H1 (cell line): ENCODE data around the gene UTP25. TPM values are rescaled to one million over a fixed set of nuclear protein-coding genes. Genes with fewer than 3 reads are reported as not detected.

Experiments
- CTCF ChIA-PET: fragments of 300-600 bp; sonication (Branson Sonifier 250); formaldehyde crosslinking; loops from one replicate; lab custom pipeline; 2021; ENCODE audit not compliant: partially characterized antibody; lab: Charles Lee
- POLR2A ChIA-PET: fragments of 300-600 bp; sonication (Branson Sonifier 250); formaldehyde crosslinking; loops from one replicate; lab custom pipeline; 2021; ENCODE audit warnings: inconsistent platforms; ENCODE audit not compliant: partially characterized antibody; lab: Charles Lee
- DNase-seq, 2 experiments: peaks; one replicate each; pipeline versions ENCODE4 v3.0.0 to v3.0.0-alpha.2; 2010 to 2022; ENCODE audit warnings: low spot score in 2 of 2, low read depth in 1 of 2, mixed read lengths in 1 of 2
- FAIRE-seq: peaks from 2 replicates; lab custom pipeline; 2011; peaks lifted over from hg19 to GRCh38; lab: Jason Lieb, UNC
- H2AFZ ChIP-seq: 2 replicates; pipeline ENCODE4 v1.8.1; 2012; ENCODE audit warnings: low read length, inconsistent platforms
- H2AK5ac ChIP-seq: 2 replicates; pipeline ENCODE4 v1.6.1; 2013; ENCODE audit warnings: low read depth, low read length
- H2BK120ac ChIP-seq: replicated peaks from 2 replicates; pipeline ENCODE3; 2013; ENCODE audit warnings: low read depth, low read length, inconsistent platforms
- H2BK12ac ChIP-seq: 2 replicates; pipeline ENCODE4 v1.6.1; 2013; ENCODE audit warnings: low read depth, low read length
- H2BK15ac ChIP-seq: 2 replicates; pipeline ENCODE4 v1.6.1; 2013; ENCODE audit warnings: low read length
- H2BK20ac ChIP-seq: 2 replicates; pipeline ENCODE4 v1.6.1; 2013; ENCODE audit warnings: low read length
- H2BK5ac ChIP-seq: 2 replicates; pipeline ENCODE4 v1.6.1; 2013; ENCODE audit warnings: low read depth, low read length
- H3K14ac ChIP-seq: 2 replicates; pipeline ENCODE4 v1.6.1; 2013; ENCODE audit warnings: inconsistent platforms; ENCODE audit not compliant: insufficient read length
- H3K18ac ChIP-seq: 2 replicates; pipeline ENCODE4 v1.6.1; 2013; ENCODE audit warnings: low read length; ENCODE audit errors: extremely low read depth
- H3K23ac ChIP-seq: 2 replicates; pipeline ENCODE4 v1.6.1; 2013; ENCODE audit warnings: inconsistent platforms; ENCODE audit not compliant: insufficient read length
- H3K23me2 ChIP-seq: 2 replicates; pipeline ENCODE4 v1.6.1; 2013; ENCODE audit warnings: low read depth, low read length
- H3K27ac ChIP-seq: 2 replicates; pipeline ENCODE4 v1.6.1; 2011; ENCODE audit warnings: low read depth, low read length, inconsistent platforms
- H3K27me3 ChIP-seq, 4 experiments: replicated peaks in 1 of 4; 1 replicate in 1 of 4; 2 replicates in 3 of 4; pipeline versions ENCODE4 v1.6.1 to v1.8.1; 2011 to 2013; ENCODE audit warnings: low read length in 3 of 4, mild to moderate bottlenecking in 3 of 4, inconsistent platforms in 2 of 4, mixed read lengths in 2 of 4, moderate library complexity in 1 of 4; ENCODE audit not compliant: control insufficient read depth in 3 of 4, insufficient read depth in 3 of 4; ENCODE audit errors: extremely low read depth in 1 of 4
- H3K36me3 ChIP-seq, 4 experiments: 2 replicates each; pipeline versions ENCODE4 v1.6.1 to v1.8.1; 2011 to 2013; ENCODE audit warnings: mild to moderate bottlenecking in 4 of 4, low read length in 3 of 4, moderate library complexity in 2 of 4, control low read depth in 1 of 4, inconsistent platforms in 1 of 4; ENCODE audit not compliant: insufficient read depth in 4 of 4, control insufficient read depth in 2 of 4
- H3K4ac ChIP-seq: replicated peaks from 2 replicates; pipeline ENCODE3; 2013; ENCODE audit warnings: low read length, low read depth, mixed read lengths, inconsistent platforms; ENCODE audit not compliant: insufficient read length
- H3K4me1 ChIP-seq, 4 experiments: replicated peaks in 1 of 4; 1 replicate in 1 of 4; 2 replicates in 3 of 4; pipeline versions ENCODE4 v1.6.1 to v1.8.1; 2011 to 2013; ENCODE audit warnings: low read length in 3 of 4, inconsistent platforms in 2 of 4, mixed read lengths in 1 of 4; ENCODE audit not compliant: insufficient read depth in 4 of 4, control insufficient read depth in 3 of 4
- H3K4me2 ChIP-seq, 2 experiments: 2 replicates each; pipeline versions ENCODE4 v1.6.1 to v1.8.1; 2011 to 2013; ENCODE audit warnings: low read depth in 2 of 2, low read length in 2 of 2, control low read depth in 1 of 2, inconsistent platforms in 1 of 2, mild to moderate bottlenecking in 1 of 2; ENCODE audit not compliant: insufficient read depth in 1 of 2
- H3K4me3 ChIP-seq, 4 experiments: fragments of 200-600, 300-600 bp in 1 of 4; sonication (generic), shearing (Covaris generic), sonication (Bioruptor Twin) in 1 of 4; 2 replicates each; pipeline versions ENCODE4 v1.5.1 to v1.8.1; 2011 to 2016; ENCODE audit warnings: low read length in 4 of 4, low read depth in 3 of 4, control low read depth in 2 of 4, inconsistent platforms in 2 of 4, mild to moderate bottlenecking in 2 of 4, mixed read lengths in 1 of 4, moderate library complexity in 1 of 4; ENCODE audit not compliant: insufficient read depth in 2 of 4; ENCODE audit errors: extremely low read depth in 1 of 4
- H3K56ac ChIP-seq: replicated peaks from 2 replicates; pipeline ENCODE3; 2013; ENCODE audit warnings: low read depth, mild to moderate bottlenecking, mixed read lengths, low read length, inconsistent platforms; ENCODE audit not compliant: insufficient read length
- H3K79me1 ChIP-seq: 2 replicates; pipeline ENCODE4 v1.6.1; 2013; ENCODE audit warnings: low read depth, low read length, control low read depth
- H3K79me2 ChIP-seq, 2 experiments: 2 replicates each; pipeline versions ENCODE4 v1.6.1 to v1.8.1; 2012 to 2013; ENCODE audit warnings: low read length in 2 of 2, mild to moderate bottlenecking in 2 of 2, inconsistent platforms in 1 of 2; ENCODE audit not compliant: insufficient read depth in 2 of 2, control insufficient read depth in 1 of 2
- H3K9ac ChIP-seq, 4 experiments: replicated peaks in 1 of 4; 1 replicate in 1 of 4; 2 replicates in 3 of 4; pipeline versions ENCODE4 v1.6.1 to v1.8.1; 2011 to 2013; ENCODE audit warnings: low read depth in 3 of 4, low read length in 3 of 4, control low read depth in 2 of 4, mild to moderate bottlenecking in 2 of 4, moderate library complexity in 2 of 4, inconsistent platforms in 1 of 4; ENCODE audit errors: extremely low read depth in 1 of 4
- H3K9me3 ChIP-seq, 2 experiments: 2 replicates each; pipeline versions ENCODE4 v1.6.1 to v1.8.1; 2012 to 2013; ENCODE audit warnings: mild to moderate bottlenecking in 2 of 2, moderate library complexity in 2 of 2, control low read depth in 1 of 2, inconsistent platforms in 1 of 2, low read depth in 1 of 2, low read length in 1 of 2, mixed read lengths in 1 of 2; ENCODE audit not compliant: insufficient read depth in 2 of 2
- H4K20me1 ChIP-seq, 2 experiments: replicated peaks in 1 of 2; 2 replicates each; pipeline versions ENCODE3 to v1.8.1; 2011 to 2013; ENCODE audit warnings: inconsistent platforms in 2 of 2, low read length in 2 of 2, mild to moderate bottlenecking in 1 of 2; ENCODE audit not compliant: insufficient read depth in 2 of 2, control insufficient read depth in 1 of 2
- H4K5ac ChIP-seq: 2 replicates; pipeline ENCODE4 v1.6.1; 2013; ENCODE audit warnings: low read length, low read depth, mixed read lengths, inconsistent platforms; ENCODE audit not compliant: insufficient read length
- H4K8ac ChIP-seq: 2 replicates; pipeline ENCODE4 v1.8.0; 2013; ENCODE audit warnings: mild to moderate bottlenecking, moderate library complexity, low read length, inconsistent platforms; ENCODE audit not compliant: insufficient read depth; ENCODE audit errors: extremely low read depth
- H4K91ac ChIP-seq: replicated peaks from 2 replicates; pipeline ENCODE3; 2013; ENCODE audit warnings: low read length, mixed read lengths, inconsistent platforms; ENCODE audit not compliant: insufficient read length
- BCL11A ChIP-seq, 2 experiments: IDR thresholded peaks; one replicate each; pipeline ENCODE4 v1.6.1; 2011; ENCODE audit warnings: low read depth in 2 of 2, low read length in 2 of 2, mild to moderate bottlenecking in 2 of 2
- CBX8 ChIP-seq: fragments of 300-800, 300-1000 bp; sonication (generic); IDR thresholded peaks from 2 replicates; pipeline ENCODE4 v1.7.1; 2016; ENCODE audit warnings: low read depth, low read length, borderline replicate concordance
- CEBPB ChIP-seq: IDR thresholded peaks from 2 replicates; pipeline ENCODE4 v1.6.1; 2012; ENCODE audit warnings: low read depth, low read length
- CHD1 ChIP-seq: IDR thresholded peaks from 2 replicates; pipeline ENCODE4 v1.6.1; 2012; ENCODE audit warnings: low read depth, low read length, improper control_type of control experiment
- CTBP2 ChIP-seq: IDR thresholded peaks from 2 replicates; pipeline ENCODE4 v1.7.0; 2011; ENCODE audit warnings: borderline replicate concordance, mild to moderate bottlenecking, moderate library complexity, mixed read lengths, low read length; ENCODE audit not compliant: insufficient read depth, insufficient read length
- GTF2F1 ChIP-seq: IDR thresholded peaks from 2 replicates; pipeline ENCODE4 v1.6.1; 2012; ENCODE audit warnings: low read depth, low read length, improper control_type of control experiment, borderline replicate concordance
- HDAC6 ChIP-seq: IDR thresholded peaks from one replicate; pipeline ENCODE4 v1.7.1; 2012; ENCODE audit warnings: low read depth, mild to moderate bottlenecking, inconsistent platforms, low read length, moderate library complexity
- JUND ChIP-seq: IDR thresholded peaks from 2 replicates; pipeline ENCODE4 v1.6.1; 2011; ENCODE audit warnings: mild to moderate bottlenecking, improper control_type of control experiment, low read length
- RBBP5 ChIP-seq: IDR thresholded peaks from 2 replicates; pipeline ENCODE4 v1.7.1; 2012; ENCODE audit warnings: low read depth, mild to moderate bottlenecking, inconsistent platforms, low read length, moderate library complexity, borderline replicate concordance
- SP1 ChIP-seq: IDR thresholded peaks from 2 replicates; pipeline ENCODE4 v1.6.1; 2011; ENCODE audit warnings: low read depth, low read length
- SP2 ChIP-seq: IDR thresholded peaks from 2 replicates; pipeline ENCODE4 v1.6.1; 2012; ENCODE audit warnings: mild to moderate bottlenecking, low read length, inconsistent platforms
- SP4 ChIP-seq: IDR thresholded peaks from 2 replicates; pipeline ENCODE4 v1.6.1; 2012; ENCODE audit warnings: low read length, inconsistent platforms
- TAF1 ChIP-seq: IDR thresholded peaks from 2 replicates; pipeline ENCODE4 v1.6.1; 2011; ENCODE audit warnings: mild to moderate bottlenecking, low read depth, low read length
- TBP ChIP-seq: IDR thresholded peaks from 2 replicates; pipeline ENCODE4 v1.6.1; 2011; ENCODE audit warnings: low read depth, low read length, improper control_type of control experiment
- WGBS, 2 experiments: shearing (Covaris generic) in 1 of 2; methylation state at CpG; one replicate each; pipeline versions ENCODE4 v1.1.6 to v1.1.7; 2013 to 2015; ENCODE audit warnings: low lambda C conversion rate in 2 of 2, mixed read lengths in 2 of 2, inconsistent platforms in 1 of 2, low coverage in 1 of 2, missing lambda C conversion rate in 1 of 2; ENCODE audit not compliant: insufficient replicate concordance in 2 of 2, insufficient coverage in 1 of 2, insufficient read length in 1 of 2; ENCODE audit errors: extremely low coverage in 1 of 2, missing lambda C conversion rate in 1 of 2; 5-methylcytosine and 5-hydroxymethylcytosine counted together
- polyA plus RNA-seq, 7 experiments: library from polyadenylated mRNA; depleted of rRNA in 3 of 7; stranded (reverse) in 5 of 7; unstranded in 2 of 7; fragments of >200 nt in 5 of 7; fragments of 200-250 nt in 2 of 7; gene quantifications; 1 replicate in 5 of 7; 2 replicates in 1 of 7; 4 replicates in 1 of 7; pipeline versions ENCODE4 v1.2.1 to v1.2.3, GENCODE V29; 2011 to 2013; ENCODE audit warnings: missing spikeins in 2 of 7, mixed read lengths in 2 of 7
- total RNA-seq: library from RNA; stranded (reverse); fragmentation: NEBNext Ultra II Directional; extraction: Animal tissue kit (Norgen Biotek cat#: 25700); gene quantifications from 2 replicates; pipeline ENCODE4 v1.2.1, GENCODE V29; 2021

The UTP25 gene
- total and polyA plus RNA-seq, 2 of the 8 experiments (the other 6 are each of a cell fraction or from before 2014, with no cell fraction given) = 4.0 to 7.6 TPM

DNA sequence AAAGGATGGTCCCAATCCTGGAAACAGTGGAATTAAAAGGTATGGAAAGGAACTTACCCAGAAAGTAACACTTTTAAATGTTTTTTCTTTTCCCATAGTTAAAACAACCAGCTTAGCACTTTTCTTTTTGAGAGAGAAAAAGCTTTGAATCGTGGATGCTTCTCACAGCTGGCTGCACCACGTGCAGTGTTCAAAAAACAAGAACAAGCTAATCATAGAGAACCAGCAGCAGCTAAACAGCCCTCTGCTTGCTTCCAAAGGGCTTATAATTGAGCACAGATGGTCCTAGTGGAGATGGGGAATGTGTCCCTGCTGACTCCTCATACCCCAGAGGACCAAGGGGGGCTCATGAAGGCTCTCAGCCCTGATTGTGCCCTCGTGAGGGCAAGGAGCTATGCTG, 26.4 kb downstream of the UTP25 start:
- H2BK15ac ChIP-seq = no peak overlapping the region
- H3K4me2 ChIP-seq = no peak overlapping the region
- H2AK5ac ChIP-seq = no peak overlapping the region
- no peak overlapping the region for H2BK120ac ChIP-seq
- no peak overlapping the region for H2BK12ac ChIP-seq
- CTCF ChIA-PET = interaction anchor here (0.8 to 1.8 kb wide), 5 partner anchors 9 to 290 kb away, joined by 3 to 6 read pairs (median 3); no protein-coding TSS in a partner anchor
- TF ChIP-seq GTF2F1 (no peak), CHD1 (no peak), SP2 (no peak), JUND (no peak), TBP (no peak), BCL11A (IDR thresholded peaks at IDR 0.05; ENCODE audit: low read depth in 2 of 2, low read length in 2 of 2) (no peak), SP1 (no peak), RBBP5 (no peak), SP4 (no peak), CTBP2 (no peak), CEBPB (no peak), CBX8 (no peak), TAF1 (no peak), HDAC6 (no peak)
- TF ChIP-seq, all 59 proteins: peak for 0
- Histone ChIP-seq H3K79me1 (no peaks in the 10 kb centered on the region), H3K9me3 (no peaks in the 10 kb centered on the region; a peak in 1 of 4 replicates), H4K91ac (no peak overlapping the region), H3K23me2 (no peaks in the 10 kb centered on the region), H2AFZ (no peak overlapping the region), H3K9ac (no peak overlapping the region), H3K27me3 (no peaks in the 10 kb centered on the region), H3K4me3 (no peak overlapping the region), H3K18ac (no peak overlapping the region), H3K79me2 (no peaks in the 10 kb centered on the region), H3K4me1 (no peaks in the 10 kb centered on the region), H3K56ac (no peak overlapping the region), H4K5ac (no peak overlapping the region), H3K36me3 (peaks cover 0 to 27% (median 20%) of the 10 kb centered on the region in 4 experiments; a peak in 6 of 8 replicates), H2BK5ac (no peak overlapping the region), H3K14ac (no peak overlapping the region), H3K23ac (no peak overlapping the region), H3K27ac (no peak overlapping the region), H4K20me1 (no peaks in the 10 kb centered on the region), H3K4ac (no peak overlapping the region), H2BK20ac (no peak overlapping the region), H4K8ac (no peak overlapping the region)
- FAIRE-seq (no peak), DNase-seq (no peak)
- WGBS, 2 experiments = 94% methylated on average over 3 of the region's 3 CpGs; no CpG with 5 or more reads in 1 of the 2 experiments
- POLR2A ChIA-PET = interaction anchor here (1.7 kb wide), 1 partner anchor 520 kb away, joined by 8 read pairs; no protein-coding TSS in a partner anchor
